ENCODE measurements around the gene CNTN1. TPM values are rescaled to one million over a fixed set of nuclear protein-coding genes. Genes with fewer than 3 reads are reported as not detected.

Gene CNTN1
- polyA plus RNA-seq, 1 donor (not counting 4 experiments of a cell fraction or from before 2014, with no cell fraction given): 19.0 TPM

GRCh38 chr12:40970320-40970907, 278.2 kb downstream of the CNTN1 start:
- H3K9me1 ChIP-seq (ENCODE audit: control insufficient read depth, extremely low read depth, insufficient read depth, low read length): no peaks in the 10 kb centered on the region
- H3K4me3 ChIP-seq (ENCODE audit: control insufficient read depth in 2 of 3, extremely low read depth in 1 of 3, insufficient read depth in 2 of 3, low read depth in 1 of 3, low read length in 3 of 3): no peak overlapping the region
- dilution Hi-C loops (cut with MboI; ENCODE audit: extremely low pct_ligation_motif_present, low sequenced_read_pairs): no loop called here
- no peak overlapping the region for H2AFZ ChIP-seq (ENCODE audit: control insufficient read depth, low read length)
- H3K36me3 ChIP-seq (ENCODE audit: control insufficient read depth in 2 of 2, extremely low read depth in 1 of 2, insufficient read depth in 2 of 2, low read length in 2 of 2): no peaks in the 10 kb centered on the region
- H3K4me1 ChIP-seq (ENCODE audit: control insufficient read depth, extremely low read depth, insufficient read depth, low read length): no peaks in the 10 kb centered on the region
- TF ChIP-seq CTCF (optimal IDR thresholded peaks at IDR 0.05 in 1 of 3, IDR thresholded peaks at IDR 0.05 in 1 of 3, conservative IDR thresholded peaks at IDR 0.05 in 1 of 3; ENCODE audit: extremely low read depth in 1 of 3, insufficient read depth in 2 of 3, low read length in 3 of 3): peak in 2 of 3 experiments; percentile 8 to 12
- no peak for TF ChIP-seq EZH2 (IDR thresholded peaks at IDR 0.05; ENCODE audit: low read length)
- H3K4me2 ChIP-seq (ENCODE audit: control insufficient read depth, extremely low read depth, insufficient read depth, low read depth, low read length): no peak overlapping the region
- no peak for DNase-seq (ENCODE audit: low read depth, low spot score)
- H3K9ac ChIP-seq (ENCODE audit: control insufficient read depth, extremely low read depth, insufficient read depth, low read length): no peak overlapping the region
- no peak overlapping the region for H3K27ac ChIP-seq (ENCODE audit: control insufficient read depth, insufficient read depth, low read length)
- FAIRE-seq: no peak
- no peaks in the 10 kb centered on the region for H3K9me3 ChIP-seq (ENCODE audit: control insufficient read depth, low read depth, low read length)
- no peaks in the 10 kb centered on the region for H4K20me1 ChIP-seq (ENCODE audit: control insufficient read depth, extremely low read depth, insufficient read depth, low read length)
- no peaks in the 10 kb centered on the region for H3K27me3 ChIP-seq (ENCODE audit: control insufficient read depth, extremely low read depth, insufficient read depth, low read length)
- H3K79me2 ChIP-seq (ENCODE audit: control insufficient read depth, insufficient read depth, low read length): no peaks in the 10 kb centered on the region

GRCh38 chr12:40971911-40972310, 279.7 kb downstream of the CNTN1 start:
- Histone ChIP-seq H4K20me1 (ENCODE audit: control insufficient read depth, extremely low read depth, insufficient read depth, low read length) (no peaks in the 10 kb centered on the region), H2AFZ (ENCODE audit: control insufficient read depth, low read length) (no peak overlapping the region), H3K9ac (ENCODE audit: control insufficient read depth, extremely low read depth, insufficient read depth, low read length) (no peak overlapping the region), H3K4me1 (ENCODE audit: control insufficient read depth, extremely low read depth, insufficient read depth, low read length) (no peaks in the 10 kb centered on the region), H3K27me3 (ENCODE audit: control insufficient read depth, extremely low read depth, insufficient read depth, low read length) (no peaks in the 10 kb centered on the region), H3K9me3 (ENCODE audit: control insufficient read depth, low read depth, low read length) (no peaks in the 10 kb centered on the region), H3K79me2 (ENCODE audit: control insufficient read depth, insufficient read depth, low read length) (no peaks in the 10 kb centered on the region), H3K4me3 (ENCODE audit: control insufficient read depth in 2 of 3, extremely low read depth in 1 of 3, insufficient read depth in 2 of 3, low read depth in 1 of 3, low read length in 3 of 3) (no peak overlapping the region), H3K36me3 (ENCODE audit: control insufficient read depth in 2 of 2, extremely low read depth in 1 of 2, insufficient read depth in 2 of 2, low read length in 2 of 2) (no peaks in the 10 kb centered on the region), H3K9me1 (ENCODE audit: control insufficient read depth, extremely low read depth, insufficient read depth, low read length) (no peaks in the 10 kb centered on the region), H3K27ac (ENCODE audit: control insufficient read depth, insufficient read depth, low read length) (no peak overlapping the region), H3K4me2 (ENCODE audit: control insufficient read depth, extremely low read depth, insufficient read depth, low read depth, low read length) (no peak overlapping the region)
- dilution Hi-C loops (cut with MboI; ENCODE audit: extremely low pct_ligation_motif_present, low sequenced_read_pairs): no loop called here
- no peak for TF ChIP-seq CTCF (optimal IDR thresholded peaks at IDR 0.05 in 1 of 3, IDR thresholded peaks at IDR 0.05 in 1 of 3, conservative IDR thresholded peaks at IDR 0.05 in 1 of 3; ENCODE audit: extremely low read depth in 1 of 3, insufficient read depth in 2 of 3, low read length in 3 of 3)
- TF ChIP-seq EZH2 (IDR thresholded peaks at IDR 0.05; ENCODE audit: low read length): no peak
- FAIRE-seq (no peak), DNase-seq (ENCODE audit: low read depth, low spot score) (no peak)

Data from keratinocyte (primary cell).